Neural cell (in vitro differentiated cells): Measurements from ENCODE around the gene ANTXR2. TPM values are rescaled to one million over a fixed set of nuclear protein-coding genes. Genes with fewer than 3 reads are reported as not detected.
A peak's percentile ranks its signal among the peaks of the same experiment; 100 is the strongest.
"Not testable (repeated sequence)": the region's sequence is repeated elsewhere in the genome, so short reads cannot be mapped to it uniquely, and the experiment has no call there.

Experiments used
- H2AFZ ChIP-seq: fragments of 200-600, 300-800 bp; sonication (generic), shearing (Covaris generic); 2 replicates; pipeline ENCODE4 v1.6.0; 2014; ENCODE audit warnings: low read depth, mild to moderate bottlenecking, antibody characterized with exemption, low read length, moderate library complexity
- H3F3A ChIP-seq: fragments of 200-600 bp; shearing (Covaris generic); 2 replicates; pipeline ENCODE4 v1.6.1; 2016; ENCODE audit warnings: mild to moderate bottlenecking, moderate library complexity, mixed read lengths, antibody characterized with exemption, low read length; ENCODE audit not compliant: insufficient read depth, poor library complexity, severe bottlenecking
- H3K27ac ChIP-seq: fragments of 200-600, 300-800 bp; sonication (generic), shearing (Covaris generic); 2 replicates; pipeline ENCODE4 v1.5.1; 2014; ENCODE audit warnings: mild to moderate bottlenecking, low read length, moderate library complexity
- H3K27me3 ChIP-seq: fragments of 300-800, 200-600 bp; sonication (generic), shearing (Covaris generic); 2 replicates; pipeline ENCODE4 v1.6.0; 2014; ENCODE audit warnings: mild to moderate bottlenecking, low read depth, low read length, moderate library complexity; ENCODE audit not compliant: insufficient read depth
- H3K36me3 ChIP-seq: fragments of 300-800, 200-600 bp; sonication (generic), shearing (Covaris generic); 2 replicates; pipeline ENCODE4 v1.5.1; 2014; ENCODE audit warnings: mild to moderate bottlenecking, antibody characterized with exemption, low read length, moderate library complexity; ENCODE audit not compliant: insufficient read depth
- H3K4me2 ChIP-seq: fragments of 300-800, 200-600 bp; sonication (generic), shearing (Covaris generic); 2 replicates; pipeline ENCODE4 v1.6.0; 2014; ENCODE audit warnings: mild to moderate bottlenecking, low read length
- H3K4me3 ChIP-seq: fragments of 300-800, 200-600 bp; sonication (generic), shearing (Covaris generic); 2 replicates; pipeline ENCODE4 v1.5.1; 2014; ENCODE audit warnings: mild to moderate bottlenecking, low read length, moderate library complexity
- H3K79me2 ChIP-seq: fragments of 200-600 bp; shearing (Covaris generic); replicated peaks from 2 replicates; pipeline ENCODE4 v1.6.0; 2014; ENCODE audit warnings: mild to moderate bottlenecking, low read length, moderate library complexity; ENCODE audit not compliant: insufficient read depth
- H3K9ac ChIP-seq: fragments of 300-800, 200-600 bp; sonication (generic), shearing (Covaris generic); 2 replicates; pipeline ENCODE4 v1.6.1; 2016; ENCODE audit warnings: mild to moderate bottlenecking, low read length, mixed read lengths
- H3K9me2 ChIP-seq: fragments of 200-600 bp; shearing (Covaris generic); 2 replicates; pipeline ENCODE4 v1.6.1; 2016; ENCODE audit warnings: mild to moderate bottlenecking, low read length, mixed read lengths; ENCODE audit not compliant: insufficient read depth
- H3K9me3 ChIP-seq: fragments of 200-600, 300-800 bp; sonication (generic), shearing (Covaris generic); 2 replicates; pipeline ENCODE4 v1.6.1; 2016; ENCODE audit warnings: mild to moderate bottlenecking, mixed run types, low read length, moderate library complexity, mixed read lengths
- H4K20me1 ChIP-seq: fragments of 200-600 bp; shearing (Covaris generic); 2 replicates; pipeline ENCODE4 v1.6.1; 2016; ENCODE audit warnings: mild to moderate bottlenecking, mixed run types; ENCODE audit not compliant: insufficient read depth
- EP300 ChIP-seq: fragments of 450-650 bp; conservative IDR thresholded peaks from 2 replicates; pipeline ENCODE4 v1.6.1; 2014; ENCODE audit warnings: antibody characterized with exemption, mild to moderate bottlenecking, moderate library complexity; ENCODE audit not compliant: poor library complexity, severe bottlenecking
- EZH2 ChIP-seq: fragments of 200-600, 300-800 bp; shearing (Covaris generic), sonication (generic); IDR thresholded peaks from 2 replicates; pipeline ENCODE4 v1.6.1; 2014; ENCODE audit warnings: antibody characterized with exemption, low read length, borderline replicate concordance, mild to moderate bottlenecking; ENCODE audit not compliant: insufficient read depth, poor library complexity, severe bottlenecking
- MXI1 ChIP-seq: fragments of 450-650 bp; conservative IDR thresholded peaks from 2 replicates; pipeline ENCODE4 v1.6.1; 2014; ENCODE audit warnings: antibody characterized with exemption, mild to moderate bottlenecking; ENCODE audit not compliant: poor library complexity, severe bottlenecking
- POLR2AphosphoS5 ChIP-seq: IDR thresholded peaks from 2 replicates; pipeline ENCODE4 v1.6.1; 2012
- RAD21 ChIP-seq: fragments of 450-650 bp; conservative IDR thresholded peaks from 2 replicates; pipeline ENCODE4 v1.6.1; 2014; ENCODE audit warnings: antibody characterized with exemption, mild to moderate bottlenecking, moderate library complexity
- SMC3 ChIP-seq: fragments of 450-650 bp; conservative IDR thresholded peaks from 2 replicates; pipeline ENCODE4 v1.6.1; 2014; ENCODE audit warnings: antibody characterized with exemption, mild to moderate bottlenecking, moderate library complexity; ENCODE audit not compliant: poor library complexity
- TAF1 ChIP-seq: IDR thresholded peaks from 2 replicates; pipeline ENCODE4 v1.6.1; 2012; ENCODE audit warnings: low read depth
- polyA plus RNA-seq: library from polyadenylated mRNA; depleted of rRNA; stranded (reverse); fragments of >200 nt; gene quantifications from 2 replicates; pipeline ENCODE4 v1.2.3, GENCODE V29; 2014
- TF ChIP-seq, protein P1 (sequence below): IDR thresholded peaks from 2 replicates; pipeline ENCODE4 v1.6.1; 2012; ENCODE audit warnings: borderline replicate concordance
- TF ChIP-seq, protein P2 (sequence below): fragments of 450-650 bp; IDR thresholded peaks from 2 replicates; pipeline ENCODE4 v1.5.1; 2014; ENCODE audit warnings: antibody characterized with exemption, mild to moderate bottlenecking, moderate library complexity; ENCODE audit not compliant: poor library complexity, severe bottlenecking

ANTXR2 gene
- polyA plus RNA-seq, 1 donor from 2014 or later = 31.7 TPM

DNA sequence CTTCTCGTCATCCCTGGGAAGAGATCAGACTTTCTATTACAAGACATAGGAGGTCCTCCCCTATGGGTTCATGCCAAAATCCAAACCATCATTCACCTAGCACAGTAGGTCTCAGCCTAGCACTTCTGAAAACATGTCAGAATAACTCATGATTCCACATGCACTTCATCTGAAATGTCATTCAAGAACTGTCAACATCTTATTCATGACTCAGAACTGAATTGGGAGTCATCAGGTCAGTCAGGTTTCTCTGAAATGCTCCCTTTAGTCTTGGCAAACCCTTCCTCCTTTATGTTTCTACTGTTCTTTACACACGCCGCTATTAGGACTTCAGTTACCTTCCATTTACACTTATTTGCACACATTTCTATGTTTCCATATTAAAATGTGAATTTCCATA lies 67.2 kb downstream of the ANTXR2 start:
- Histone ChIP-seq H3K27ac (peak overlapping the region; percentile 17), H3K4me3 (no peak overlapping the region), H3K36me3 (no peaks in the 10 kb centered on the region), H3K9me2 (no peaks in the 10 kb centered on the region), H3K27me3 (no peaks in the 10 kb centered on the region), H3K79me2 (no peaks in the 10 kb centered on the region), H3K4me2 (no peak overlapping the region), H3K9me3 (no peaks in the 10 kb centered on the region), H2AFZ (no peak overlapping the region), H3K9ac (no peak overlapping the region), H4K20me1 (no peaks in the 10 kb centered on the region), H3F3A (no peaks in the 10 kb centered on the region)
- TF ChIP-seq SMC3 (no peak), EP300 (peak; percentile 84), TAF1 (no peak), POLR2AphosphoS5 (peak; percentile 59)
- TF ChIP-seq, protein P1, sequence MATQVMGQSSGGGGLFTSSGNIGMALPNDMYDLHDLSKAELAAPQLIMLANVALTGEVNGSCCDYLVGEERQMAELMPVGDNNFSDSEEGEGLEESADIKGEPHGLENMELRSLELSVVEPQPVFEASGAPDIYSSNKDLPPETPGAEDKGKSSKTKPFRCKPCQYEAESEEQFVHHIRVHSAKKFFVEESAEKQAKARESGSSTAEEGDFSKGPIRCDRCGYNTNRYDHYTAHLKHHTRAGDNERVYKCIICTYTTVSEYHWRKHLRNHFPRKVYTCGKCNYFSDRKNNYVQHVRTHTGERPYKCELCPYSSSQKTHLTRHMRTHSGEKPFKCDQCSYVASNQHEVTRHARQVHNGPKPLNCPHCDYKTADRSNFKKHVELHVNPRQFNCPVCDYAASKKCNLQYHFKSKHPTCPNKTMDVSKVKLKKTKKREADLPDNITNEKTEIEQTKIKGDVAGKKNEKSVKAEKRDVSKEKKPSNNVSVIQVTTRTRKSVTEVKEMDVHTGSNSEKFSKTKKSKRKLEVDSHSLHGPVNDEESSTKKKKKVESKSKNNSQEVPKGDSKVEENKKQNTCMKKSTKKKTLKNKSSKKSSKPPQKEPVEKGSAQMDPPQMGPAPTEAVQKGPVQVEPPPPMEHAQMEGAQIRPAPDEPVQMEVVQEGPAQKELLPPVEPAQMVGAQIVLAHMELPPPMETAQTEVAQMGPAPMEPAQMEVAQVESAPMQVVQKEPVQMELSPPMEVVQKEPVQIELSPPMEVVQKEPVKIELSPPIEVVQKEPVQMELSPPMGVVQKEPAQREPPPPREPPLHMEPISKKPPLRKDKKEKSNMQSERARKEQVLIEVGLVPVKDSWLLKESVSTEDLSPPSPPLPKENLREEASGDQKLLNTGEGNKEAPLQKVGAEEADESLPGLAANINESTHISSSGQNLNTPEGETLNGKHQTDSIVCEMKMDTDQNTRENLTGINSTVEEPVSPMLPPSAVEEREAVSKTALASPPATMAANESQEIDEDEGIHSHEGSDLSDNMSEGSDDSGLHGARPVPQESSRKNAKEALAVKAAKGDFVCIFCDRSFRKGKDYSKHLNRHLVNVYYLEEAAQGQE = no peak

DNA sequence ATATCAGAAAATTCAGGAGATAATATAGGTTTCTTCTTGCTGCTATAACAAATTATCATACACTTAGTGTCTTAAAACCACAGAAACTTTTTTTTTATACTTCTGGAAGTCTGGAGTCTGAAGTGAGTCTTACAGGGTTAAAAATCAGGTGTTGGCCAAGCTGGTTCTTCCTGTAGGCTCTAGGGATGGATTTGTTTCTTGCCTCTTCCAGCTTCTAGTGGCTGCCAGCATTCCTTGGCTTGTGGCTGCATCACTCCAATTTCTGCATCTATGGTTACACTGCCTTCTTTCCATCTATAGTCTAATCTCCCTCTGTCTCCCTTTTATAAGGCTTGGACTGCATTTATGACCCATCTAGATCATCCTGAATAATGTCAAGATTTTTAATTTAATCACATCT lies 68.7 kb downstream of the ANTXR2 start:
- no peak overlapping the region for H3K4me3 ChIP-seq
- no peak overlapping the region for H3K9ac ChIP-seq
- H3K36me3 ChIP-seq = no peaks in the 10 kb centered on the region
- no peaks in the 10 kb centered on the region for H4K20me1 ChIP-seq
- H2AFZ ChIP-seq = no peak overlapping the region
- H3K79me2 ChIP-seq = no peaks in the 10 kb centered on the region
- no peaks in the 10 kb centered on the region for H3F3A ChIP-seq
- no peak for TF ChIP-seq MXI1
- TF ChIP-seq TAF1 = no peak
- TF ChIP-seq POLR2AphosphoS5 = no peak
- TF ChIP-seq EZH2 = no peak
- TF ChIP-seq, protein P1 = no peak
- TF ChIP-seq RAD21 = no peak
- TF ChIP-seq, protein P2, sequence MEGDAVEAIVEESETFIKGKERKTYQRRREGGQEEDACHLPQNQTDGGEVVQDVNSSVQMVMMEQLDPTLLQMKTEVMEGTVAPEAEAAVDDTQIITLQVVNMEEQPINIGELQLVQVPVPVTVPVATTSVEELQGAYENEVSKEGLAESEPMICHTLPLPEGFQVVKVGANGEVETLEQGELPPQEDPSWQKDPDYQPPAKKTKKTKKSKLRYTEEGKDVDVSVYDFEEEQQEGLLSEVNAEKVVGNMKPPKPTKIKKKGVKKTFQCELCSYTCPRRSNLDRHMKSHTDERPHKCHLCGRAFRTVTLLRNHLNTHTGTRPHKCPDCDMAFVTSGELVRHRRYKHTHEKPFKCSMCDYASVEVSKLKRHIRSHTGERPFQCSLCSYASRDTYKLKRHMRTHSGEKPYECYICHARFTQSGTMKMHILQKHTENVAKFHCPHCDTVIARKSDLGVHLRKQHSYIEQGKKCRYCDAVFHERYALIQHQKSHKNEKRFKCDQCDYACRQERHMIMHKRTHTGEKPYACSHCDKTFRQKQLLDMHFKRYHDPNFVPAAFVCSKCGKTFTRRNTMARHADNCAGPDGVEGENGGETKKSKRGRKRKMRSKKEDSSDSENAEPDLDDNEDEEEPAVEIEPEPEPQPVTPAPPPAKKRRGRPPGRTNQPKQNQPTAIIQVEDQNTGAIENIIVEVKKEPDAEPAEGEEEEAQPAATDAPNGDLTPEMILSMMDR = no peak
- no peak for TF ChIP-seq EP300
- TF ChIP-seq SMC3 = no peak
- H3K4me2 ChIP-seq = no peak overlapping the region
- no peaks in the 10 kb centered on the region for H3K9me2 ChIP-seq
- no peak overlapping the region for H3K27ac ChIP-seq
- H3K9me3 ChIP-seq = no peaks in the 10 kb centered on the region
- H3K27me3 ChIP-seq = no peaks in the 10 kb centered on the region

GRCh38 chr4:80002559-80002958 lies 70.5 kb downstream of the ANTXR2 start:
- not testable (repeated sequence) for H3K9me3 ChIP-seq, H4K20me1 ChIP-seq, H3K27ac ChIP-seq, H2AFZ ChIP-seq, H3K4me2 ChIP-seq, H3F3A ChIP-seq, H3K9ac ChIP-seq, H3K27me3 ChIP-seq, H3K36me3 ChIP-seq, H3K9me2 ChIP-seq, H3K4me3 ChIP-seq, H3K79me2 ChIP-seq

DNA sequence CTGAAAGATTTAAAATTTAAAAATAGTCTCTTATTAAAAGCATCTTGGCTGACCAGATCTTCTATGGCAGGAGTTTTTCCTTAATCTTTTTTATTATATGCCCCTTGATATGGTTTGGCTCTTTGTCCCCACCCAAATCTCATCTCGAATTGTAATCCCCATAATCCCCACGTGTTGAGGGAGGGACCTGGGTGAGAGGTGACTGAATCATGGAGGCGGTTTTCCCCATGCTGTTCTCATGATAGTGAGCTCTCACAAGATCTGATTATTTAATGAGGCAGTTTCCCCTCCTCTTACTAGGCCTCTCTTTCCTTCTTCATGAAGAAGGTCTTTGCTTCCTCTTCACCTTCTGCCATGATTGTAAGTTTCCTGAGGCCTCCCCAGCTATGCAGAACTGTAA lies 74.0 kb downstream of the ANTXR2 start:
- not testable (repeated sequence) for H3K27ac ChIP-seq, H3K36me3 ChIP-seq, H4K20me1 ChIP-seq, H3K79me2 ChIP-seq, H3K9me2 ChIP-seq, H3K9ac ChIP-seq, H3K4me3 ChIP-seq, H3K4me2 ChIP-seq, H3K27me3 ChIP-seq, H3F3A ChIP-seq, H2AFZ ChIP-seq, H3K9me3 ChIP-seq
